H1 (cell line): ENCODE measurements around the gene TAF15. TPM values are rescaled to one million over a fixed set of nuclear protein-coding genes. Genes with fewer than 3 reads are reported as not detected.

Experiments used
- CTCF ChIA-PET: fragments of 300-600 bp; sonication (Branson Sonifier 250); formaldehyde crosslinking; loops from one replicate; lab custom pipeline; 2021; ENCODE audit not compliant: partially characterized antibody; lab: Charles Lee
- POLR2A ChIA-PET: fragments of 300-600 bp; sonication (Branson Sonifier 250); formaldehyde crosslinking; loops from one replicate; lab custom pipeline; 2021; ENCODE audit warnings: inconsistent platforms; ENCODE audit not compliant: partially characterized antibody; lab: Charles Lee
- DNase-seq, 2 experiments: peaks; one replicate each; pipeline versions ENCODE4 v3.0.0 to v3.0.0-alpha.2; 2010 to 2022; ENCODE audit warnings: low spot score in 2 of 2, low read depth in 1 of 2, mixed read lengths in 1 of 2
- FAIRE-seq: peaks from 2 replicates; lab custom pipeline; 2011; peaks lifted over from hg19 to GRCh38; lab: Jason Lieb, UNC
- H2AFZ ChIP-seq: 2 replicates; pipeline ENCODE4 v1.8.1; 2012; ENCODE audit warnings: low read length, inconsistent platforms
- H2AK5ac ChIP-seq: 2 replicates; pipeline ENCODE4 v1.6.1; 2013; ENCODE audit warnings: low read depth, low read length
- H2BK120ac ChIP-seq: replicated peaks from 2 replicates; pipeline ENCODE3; 2013; ENCODE audit warnings: low read depth, low read length, inconsistent platforms
- H2BK12ac ChIP-seq: 2 replicates; pipeline ENCODE4 v1.6.1; 2013; ENCODE audit warnings: low read depth, low read length
- H2BK15ac ChIP-seq: 2 replicates; pipeline ENCODE4 v1.6.1; 2013; ENCODE audit warnings: low read length
- H2BK20ac ChIP-seq: 2 replicates; pipeline ENCODE4 v1.6.1; 2013; ENCODE audit warnings: low read length
- H2BK5ac ChIP-seq: 2 replicates; pipeline ENCODE4 v1.6.1; 2013; ENCODE audit warnings: low read depth, low read length
- H3K14ac ChIP-seq: 2 replicates; pipeline ENCODE4 v1.6.1; 2013; ENCODE audit warnings: inconsistent platforms; ENCODE audit not compliant: insufficient read length
- H3K18ac ChIP-seq: 2 replicates; pipeline ENCODE4 v1.6.1; 2013; ENCODE audit warnings: low read length; ENCODE audit errors: extremely low read depth
- H3K23ac ChIP-seq: 2 replicates; pipeline ENCODE4 v1.6.1; 2013; ENCODE audit warnings: inconsistent platforms; ENCODE audit not compliant: insufficient read length
- H3K23me2 ChIP-seq: 2 replicates; pipeline ENCODE4 v1.6.1; 2013; ENCODE audit warnings: low read depth, low read length
- H3K27ac ChIP-seq: 2 replicates; pipeline ENCODE4 v1.6.1; 2011; ENCODE audit warnings: low read depth, low read length, inconsistent platforms
- H3K27me3 ChIP-seq, 4 experiments: replicated peaks in 1 of 4; 1 replicate in 1 of 4; 2 replicates in 3 of 4; pipeline versions ENCODE4 v1.6.1 to v1.8.1; 2011 to 2013; ENCODE audit warnings: low read length in 3 of 4, mild to moderate bottlenecking in 3 of 4, inconsistent platforms in 2 of 4, mixed read lengths in 2 of 4, moderate library complexity in 1 of 4; ENCODE audit not compliant: control insufficient read depth in 3 of 4, insufficient read depth in 3 of 4; ENCODE audit errors: extremely low read depth in 1 of 4
- H3K36me3 ChIP-seq, 4 experiments: 2 replicates each; pipeline versions ENCODE4 v1.6.1 to v1.8.1; 2011 to 2013; ENCODE audit warnings: mild to moderate bottlenecking in 4 of 4, low read length in 3 of 4, moderate library complexity in 2 of 4, control low read depth in 1 of 4, inconsistent platforms in 1 of 4; ENCODE audit not compliant: insufficient read depth in 4 of 4, control insufficient read depth in 2 of 4
- H3K4ac ChIP-seq: replicated peaks from 2 replicates; pipeline ENCODE3; 2013; ENCODE audit warnings: low read length, low read depth, mixed read lengths, inconsistent platforms; ENCODE audit not compliant: insufficient read length
- H3K4me1 ChIP-seq, 4 experiments: replicated peaks in 1 of 4; 1 replicate in 1 of 4; 2 replicates in 3 of 4; pipeline versions ENCODE4 v1.6.1 to v1.8.1; 2011 to 2013; ENCODE audit warnings: low read length in 3 of 4, inconsistent platforms in 2 of 4, mixed read lengths in 1 of 4; ENCODE audit not compliant: insufficient read depth in 4 of 4, control insufficient read depth in 3 of 4
- H3K4me2 ChIP-seq, 2 experiments: 2 replicates each; pipeline versions ENCODE4 v1.6.1 to v1.8.1; 2011 to 2013; ENCODE audit warnings: low read depth in 2 of 2, low read length in 2 of 2, control low read depth in 1 of 2, inconsistent platforms in 1 of 2, mild to moderate bottlenecking in 1 of 2; ENCODE audit not compliant: insufficient read depth in 1 of 2
- H3K4me3 ChIP-seq, 4 experiments: fragments of 200-600, 300-600 bp in 1 of 4; sonication (generic), shearing (Covaris generic), sonication (Bioruptor Twin) in 1 of 4; 2 replicates each; pipeline versions ENCODE4 v1.5.1 to v1.8.1; 2011 to 2016; ENCODE audit warnings: low read length in 4 of 4, low read depth in 3 of 4, control low read depth in 2 of 4, inconsistent platforms in 2 of 4, mild to moderate bottlenecking in 2 of 4, mixed read lengths in 1 of 4, moderate library complexity in 1 of 4; ENCODE audit not compliant: insufficient read depth in 2 of 4; ENCODE audit errors: extremely low read depth in 1 of 4
- H3K56ac ChIP-seq: replicated peaks from 2 replicates; pipeline ENCODE3; 2013; ENCODE audit warnings: low read depth, mild to moderate bottlenecking, mixed read lengths, low read length, inconsistent platforms; ENCODE audit not compliant: insufficient read length
- H3K79me1 ChIP-seq: 2 replicates; pipeline ENCODE4 v1.6.1; 2013; ENCODE audit warnings: low read depth, low read length, control low read depth
- H3K79me2 ChIP-seq, 2 experiments: 2 replicates each; pipeline versions ENCODE4 v1.6.1 to v1.8.1; 2012 to 2013; ENCODE audit warnings: low read length in 2 of 2, mild to moderate bottlenecking in 2 of 2, inconsistent platforms in 1 of 2; ENCODE audit not compliant: insufficient read depth in 2 of 2, control insufficient read depth in 1 of 2
- H3K9ac ChIP-seq, 4 experiments: replicated peaks in 1 of 4; 1 replicate in 1 of 4; 2 replicates in 3 of 4; pipeline versions ENCODE4 v1.6.1 to v1.8.1; 2011 to 2013; ENCODE audit warnings: low read depth in 3 of 4, low read length in 3 of 4, control low read depth in 2 of 4, mild to moderate bottlenecking in 2 of 4, moderate library complexity in 2 of 4, inconsistent platforms in 1 of 4; ENCODE audit errors: extremely low read depth in 1 of 4
- H3K9me3 ChIP-seq, 2 experiments: 2 replicates each; pipeline versions ENCODE4 v1.6.1 to v1.8.1; 2012 to 2013; ENCODE audit warnings: mild to moderate bottlenecking in 2 of 2, moderate library complexity in 2 of 2, control low read depth in 1 of 2, inconsistent platforms in 1 of 2, low read depth in 1 of 2, low read length in 1 of 2, mixed read lengths in 1 of 2; ENCODE audit not compliant: insufficient read depth in 2 of 2
- H4K20me1 ChIP-seq, 2 experiments: replicated peaks in 1 of 2; 2 replicates each; pipeline versions ENCODE3 to v1.8.1; 2011 to 2013; ENCODE audit warnings: inconsistent platforms in 2 of 2, low read length in 2 of 2, mild to moderate bottlenecking in 1 of 2; ENCODE audit not compliant: insufficient read depth in 2 of 2, control insufficient read depth in 1 of 2
- H4K5ac ChIP-seq: 2 replicates; pipeline ENCODE4 v1.6.1; 2013; ENCODE audit warnings: low read length, low read depth, mixed read lengths, inconsistent platforms; ENCODE audit not compliant: insufficient read length
- H4K8ac ChIP-seq: 2 replicates; pipeline ENCODE4 v1.8.0; 2013; ENCODE audit warnings: mild to moderate bottlenecking, moderate library complexity, low read length, inconsistent platforms; ENCODE audit not compliant: insufficient read depth; ENCODE audit errors: extremely low read depth
- H4K91ac ChIP-seq: replicated peaks from 2 replicates; pipeline ENCODE3; 2013; ENCODE audit warnings: low read length, mixed read lengths, inconsistent platforms; ENCODE audit not compliant: insufficient read length
- HDAC2 ChIP-seq, 2 experiments: fragments of 300-600 bp in 1 of 2; sonication (generic) in 1 of 2; IDR thresholded peaks; 2 replicates each; pipeline ENCODE4 v1.6.1; 2011 to 2012; ENCODE audit warnings: low read depth in 2 of 2, low read length in 2 of 2, mild to moderate bottlenecking in 2 of 2, moderate library complexity in 2 of 2, borderline replicate concordance in 1 of 2, inconsistent platforms in 1 of 2
- TAF1 ChIP-seq: IDR thresholded peaks from 2 replicates; pipeline ENCODE4 v1.6.1; 2011; ENCODE audit warnings: mild to moderate bottlenecking, low read depth, low read length
- TBP ChIP-seq: IDR thresholded peaks from 2 replicates; pipeline ENCODE4 v1.6.1; 2011; ENCODE audit warnings: low read depth, low read length, improper control_type of control experiment
- WGBS, 2 experiments: shearing (Covaris generic) in 1 of 2; methylation state at CpG; one replicate each; pipeline versions ENCODE4 v1.1.6 to v1.1.7; 2013 to 2015; ENCODE audit warnings: low lambda C conversion rate in 2 of 2, mixed read lengths in 2 of 2, inconsistent platforms in 1 of 2, low coverage in 1 of 2, missing lambda C conversion rate in 1 of 2; ENCODE audit not compliant: insufficient replicate concordance in 2 of 2, insufficient coverage in 1 of 2, insufficient read length in 1 of 2; ENCODE audit errors: extremely low coverage in 1 of 2, missing lambda C conversion rate in 1 of 2; 5-methylcytosine and 5-hydroxymethylcytosine counted together
- polyA plus RNA-seq, 7 experiments: library from polyadenylated mRNA; depleted of rRNA in 3 of 7; stranded (reverse) in 5 of 7; unstranded in 2 of 7; fragments of >200 nt in 5 of 7; fragments of 200-250 nt in 2 of 7; gene quantifications; 1 replicate in 5 of 7; 2 replicates in 1 of 7; 4 replicates in 1 of 7; pipeline versions ENCODE4 v1.2.1 to v1.2.3, GENCODE V29; 2011 to 2013; ENCODE audit warnings: missing spikeins in 2 of 7, mixed read lengths in 2 of 7
- total RNA-seq: library from RNA; stranded (reverse); fragmentation: NEBNext Ultra II Directional; extraction: Animal tissue kit (Norgen Biotek cat#: 25700); gene quantifications from 2 replicates; pipeline ENCODE4 v1.2.1, GENCODE V29; 2021

TAF15 gene
- total and polyA plus RNA-seq, 2 of the 8 experiments (the other 6 are each of a cell fraction or from before 2014, with no cell fraction given) = 80.1 to 338 TPM

DNA sequence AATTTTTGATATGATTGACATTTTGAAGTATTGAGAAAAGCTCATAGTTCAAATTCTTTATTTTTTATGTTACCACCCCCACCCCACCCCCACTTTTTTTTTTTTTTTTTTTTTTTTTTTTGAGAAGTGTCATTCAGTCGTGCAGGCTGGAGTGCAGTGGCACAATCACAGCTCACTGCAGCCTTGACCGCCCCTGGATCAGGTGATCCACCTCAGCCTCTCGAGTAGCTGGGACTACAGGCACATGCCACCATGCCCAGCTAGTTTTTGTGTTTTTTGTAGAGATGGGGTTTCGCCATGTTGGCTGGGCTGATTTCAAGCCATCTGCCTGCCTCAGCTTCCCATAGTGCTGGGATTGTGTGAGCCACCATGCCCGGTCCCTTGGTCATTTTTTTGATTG lies 7.4 kb downstream of the TAF15 start:
- no peak overlapping the region for H4K8ac ChIP-seq
- H3K27me3 ChIP-seq = no peaks in the 10 kb centered on the region
- H3K36me3 ChIP-seq = peaks cover 12 to 58% (median 29%) of the 10 kb centered on the region in 4 experiments; a peak in 6 of 8 replicates
- 88% methylated on average over 5 of the region's 5 CpGs; no CpG with 5 or more reads in 1 of the 2 experiments for WGBS, 2 experiments
- peaks cover 0 to 2% (median 0%) of the 10 kb centered on the region in 4 experiments; a peak in 1 of 7 replicates for H3K4me1 ChIP-seq
- no peak overlapping the region for H3K4me2 ChIP-seq
- no peak overlapping the region for H4K91ac ChIP-seq
- H3K4me3 ChIP-seq = no peak overlapping the region
- H2AFZ ChIP-seq = no peak overlapping the region
- no peak overlapping the region for H2BK5ac ChIP-seq
- H2BK120ac ChIP-seq = no peak overlapping the region
- no peak overlapping the region for H3K27ac ChIP-seq
- no peak overlapping the region for H3K23ac ChIP-seq
- H4K20me1 ChIP-seq = peaks cover 13 to 16% of the 10 kb centered on the region in 2 experiments
- H3K4ac ChIP-seq = no peak overlapping the region
- ChIA-PET CTCF (interaction anchor here (0.6 to 3.8 kb wide), 7 partner anchors 12 to 225 kb away, joined by 3 to 21 read pairs (median 3); no protein-coding TSS in a partner anchor), POLR2A (interaction anchor here (0.6 to 1.3 kb wide), 5 partner anchors 9 to 237 kb away, joined by 3 to 4 read pairs (median 3); no protein-coding TSS in a partner anchor)
- H2BK20ac ChIP-seq = no peak overlapping the region
- DNase-seq (no peak), FAIRE-seq (no peak)
- H3K23me2 ChIP-seq = no peaks in the 10 kb centered on the region
- H3K79me2 ChIP-seq = peaks cover 20 to 95% of the 10 kb centered on the region in 2 experiments; a peak in 3 of 4 replicates
- no peak overlapping the region for H4K5ac ChIP-seq
- TF ChIP-seq TAF1 (no peak), TBP (no peak), HDAC2 (IDR thresholded peaks at IDR 0.05; ENCODE audit: borderline replicate concordance in 1 of 2, low read depth in 2 of 2, low read length in 2 of 2) (no peak)
- H3K18ac ChIP-seq = no peak overlapping the region
- no peak overlapping the region for H2BK12ac ChIP-seq
- no peak overlapping the region for H3K9ac ChIP-seq
- H3K14ac ChIP-seq = no peak overlapping the region
- no peak overlapping the region for H3K56ac ChIP-seq
- no peaks in the 10 kb centered on the region for H3K9me3 ChIP-seq
- H2AK5ac ChIP-seq = no peak overlapping the region
- H3K79me1 ChIP-seq = no peaks in the 10 kb centered on the region
- no peak overlapping the region for H2BK15ac ChIP-seq
